ENCODE results near the gene ADGRA1.
"Not testable (repeated sequence)": the region's sequence is repeated elsewhere in the genome, so short reads cannot be mapped to it uniquely, and the experiment has no call there.

ADGRA1 gene

DNA sequence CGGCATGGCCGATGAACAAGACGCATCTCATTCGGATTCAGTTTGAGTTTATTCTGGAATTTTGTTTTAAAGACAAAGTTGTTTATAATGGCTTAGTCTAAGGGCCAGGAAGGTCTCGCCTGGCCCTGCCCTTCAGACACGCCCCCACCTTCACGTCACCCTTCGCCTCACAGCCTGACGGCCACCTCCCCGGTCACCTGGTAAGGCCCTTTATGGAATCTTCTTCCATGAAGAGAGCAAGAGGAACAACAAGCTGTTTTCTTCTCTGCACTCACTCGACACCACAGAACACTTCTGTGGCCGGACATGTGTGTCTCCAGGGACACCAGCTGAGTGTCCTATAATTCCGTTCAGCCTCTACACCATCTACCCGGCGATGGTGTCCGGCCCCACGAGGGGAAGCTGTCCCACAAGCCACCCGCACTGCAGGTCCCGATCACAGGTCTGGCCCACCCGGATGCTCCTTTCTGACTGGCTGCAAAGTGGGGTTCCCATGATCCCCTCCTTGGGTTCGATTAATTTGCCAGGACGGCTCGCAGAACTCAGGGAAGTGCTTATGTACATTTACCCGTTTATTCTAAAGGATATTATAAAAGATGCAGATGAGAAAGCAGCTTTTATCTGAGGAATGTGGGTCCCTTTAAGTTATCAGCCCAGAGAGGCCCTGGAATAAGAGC is 54.9 kb downstream of the ADGRA1 start:
- no peak for DNase-seq (ENCODE audit: low spot score)

GRCh38 chr10:133143200-133143533 is 55.4 kb downstream of the ADGRA1 start:
- DNase-seq (ENCODE audit: low spot score) = no peak

DNA sequence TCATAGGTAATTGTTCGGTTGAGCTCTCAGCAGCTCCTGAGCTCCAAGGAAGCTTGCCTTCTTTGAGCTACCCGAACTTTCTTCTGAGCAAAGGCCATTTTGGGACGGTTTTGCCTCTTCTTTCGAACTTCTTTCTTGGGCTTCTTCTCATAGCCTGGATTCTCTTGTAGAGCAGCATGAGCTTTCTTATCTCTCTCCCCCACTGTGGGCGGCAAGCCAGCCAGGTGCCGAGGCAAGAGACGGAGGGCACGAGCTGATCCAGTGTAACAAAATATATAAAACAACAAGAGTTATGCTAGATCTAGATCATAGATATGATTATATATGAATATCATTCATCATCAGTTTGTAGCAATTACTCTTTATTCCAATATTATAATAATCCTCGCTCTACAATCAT is 55.8 kb downstream of the ADGRA1 start:
- no peak for DNase-seq (ENCODE audit: low spot score)

DNA sequence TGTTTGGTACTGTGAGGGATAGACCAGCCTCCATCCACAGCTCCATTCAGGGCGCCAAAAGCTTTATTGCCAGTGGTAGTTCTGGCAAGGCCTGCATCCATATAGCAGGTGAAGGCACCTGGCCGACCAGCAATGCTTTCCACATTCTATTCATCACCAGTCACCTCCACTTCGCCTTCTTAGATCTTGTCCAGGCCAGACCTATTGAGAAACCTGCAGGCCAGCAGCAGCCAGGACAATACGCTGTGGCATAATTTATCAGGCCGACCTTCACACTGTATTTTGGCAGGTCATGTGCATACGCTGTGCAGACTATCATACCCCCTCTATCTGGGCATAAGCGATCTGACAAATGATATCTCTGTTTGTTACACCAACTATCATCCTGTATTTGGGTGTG is 57.0 kb downstream of the ADGRA1 start:
- DNase-seq (ENCODE audit: low spot score) = no peak

- no peak for DNase-seq (ENCODE audit: low spot score)
These were observed 62.5 kb downstream of the ADGRA1 start for GRCh38 chr10:133150226-133150625.

DNA sequence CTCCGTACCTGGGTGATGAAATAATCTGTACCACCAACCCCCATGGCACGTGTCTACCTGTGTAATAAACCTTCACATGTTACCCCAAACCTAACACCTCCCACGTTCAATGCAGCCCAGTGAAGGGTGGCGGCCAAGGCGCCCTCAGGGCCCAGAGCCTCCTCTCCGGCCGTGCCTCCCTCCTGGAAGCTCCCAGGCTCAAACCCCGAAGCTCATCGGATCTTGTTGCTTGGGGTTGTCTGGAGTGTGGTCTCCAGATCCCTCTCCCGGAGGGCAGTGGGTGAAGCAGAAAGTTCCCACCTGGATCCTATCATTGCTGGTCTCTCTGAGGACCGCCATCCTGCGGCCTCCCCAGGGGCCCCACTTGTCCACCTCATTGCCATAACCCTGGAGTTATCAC is 62.9 kb downstream of the ADGRA1 start:
- no peak for DNase-seq (ENCODE audit: low spot score)

DNA sequence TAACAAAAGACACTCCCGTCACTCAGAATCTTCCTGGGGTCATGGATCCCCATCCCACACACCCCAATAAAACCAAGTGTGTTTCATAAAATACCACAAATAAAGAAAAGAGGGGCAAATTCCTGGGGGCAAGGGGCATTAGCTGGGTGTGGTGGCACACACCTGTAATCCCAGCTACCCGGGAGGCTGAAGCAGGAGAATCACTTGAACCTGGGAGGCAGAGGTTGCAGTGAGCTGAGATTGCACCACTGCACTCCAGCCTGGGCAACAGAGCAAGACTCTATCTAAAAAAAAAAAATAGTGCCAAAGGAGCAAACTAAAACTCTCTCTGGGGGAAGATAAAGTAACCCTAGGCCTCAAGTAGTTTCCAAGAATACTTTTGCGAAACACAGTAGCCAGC is 63.3 kb downstream of the ADGRA1 start:
- DNase-seq (ENCODE audit: low spot score) = not testable (repeated sequence)

- no peak for DNase-seq (ENCODE audit: low spot score)
These were observed 63.8 kb downstream of the ADGRA1 start for GRCh38 chr10:133151543-133151972.

- no peak for DNase-seq (ENCODE audit: low spot score)
These were observed 66.7 kb downstream of the ADGRA1 start for GRCh38 chr10:133154411-133154810.

DNA sequence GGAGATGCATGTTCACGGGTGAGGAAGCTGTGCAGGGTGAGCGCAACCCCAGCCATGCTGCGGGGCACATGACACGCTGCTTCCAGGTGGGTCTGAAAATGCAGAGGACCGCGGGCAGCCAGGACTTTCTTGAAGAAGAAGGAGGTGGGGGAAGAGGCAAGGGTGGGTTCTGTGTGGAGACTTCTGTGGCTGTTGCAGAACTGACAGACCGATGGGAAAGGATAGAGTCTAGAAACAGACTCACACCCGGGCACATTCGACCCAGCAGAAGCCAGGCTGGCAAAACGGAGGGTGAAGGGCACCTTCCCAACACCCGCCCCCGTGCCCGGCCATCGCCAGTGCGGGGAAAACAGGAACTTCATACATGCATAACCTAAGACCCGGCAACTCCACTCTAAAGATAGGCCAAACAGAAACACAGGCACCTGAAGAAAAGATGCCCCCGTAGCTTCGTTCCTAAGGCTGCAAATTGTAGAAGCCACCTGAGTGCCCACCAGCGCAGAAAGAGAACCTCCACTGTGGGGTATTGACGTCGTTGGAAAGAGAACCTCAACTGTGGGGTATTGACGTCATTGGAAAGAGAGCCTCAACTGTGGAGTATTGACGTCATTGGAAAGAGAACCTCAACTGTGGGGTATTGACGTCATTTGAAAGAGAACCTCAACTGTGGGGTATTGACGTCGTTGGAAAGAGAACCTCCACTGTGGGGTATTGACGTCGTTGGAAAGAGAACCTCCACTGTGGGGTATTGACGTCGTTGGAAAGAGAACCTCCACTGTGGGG is 67.5 kb downstream of the ADGRA1 start:
- no peak for DNase-seq (ENCODE audit: low spot score)

GRCh38 chr10:133156674-133157579 is 69.2 kb downstream of the ADGRA1 start:
- no peak for DNase-seq (ENCODE audit: low spot score)

GRCh38 chr10:133157662-133158436 is 70.1 kb downstream of the ADGRA1 start:
- no peak for DNase-seq (ENCODE audit: low spot score)

- no peak for DNase-seq (ENCODE audit: low spot score)
These were observed 70.7 kb downstream of the ADGRA1 start for GRCh38 chr10:133158437-133158755.

- no peak for DNase-seq (ENCODE audit: low spot score)
These were observed 71.3 kb downstream of the ADGRA1 start for GRCh38 chr10:133158756-133159610.

- DNase-seq (ENCODE audit: low spot score) = no peak
These were observed 71.9 kb downstream of the ADGRA1 start for GRCh38 chr10:133159611-133159949.

GRCh38 chr10:133159950-133160825 is 72.5 kb downstream of the ADGRA1 start, which contains the start of gene KNDC1:
TSS of gene KNDC1 (plus strand) at chr10:133160219. CDS start at chr10:133160468, 249 bp downstream.
- no peak for DNase-seq (ENCODE audit: low spot score)

DNA sequence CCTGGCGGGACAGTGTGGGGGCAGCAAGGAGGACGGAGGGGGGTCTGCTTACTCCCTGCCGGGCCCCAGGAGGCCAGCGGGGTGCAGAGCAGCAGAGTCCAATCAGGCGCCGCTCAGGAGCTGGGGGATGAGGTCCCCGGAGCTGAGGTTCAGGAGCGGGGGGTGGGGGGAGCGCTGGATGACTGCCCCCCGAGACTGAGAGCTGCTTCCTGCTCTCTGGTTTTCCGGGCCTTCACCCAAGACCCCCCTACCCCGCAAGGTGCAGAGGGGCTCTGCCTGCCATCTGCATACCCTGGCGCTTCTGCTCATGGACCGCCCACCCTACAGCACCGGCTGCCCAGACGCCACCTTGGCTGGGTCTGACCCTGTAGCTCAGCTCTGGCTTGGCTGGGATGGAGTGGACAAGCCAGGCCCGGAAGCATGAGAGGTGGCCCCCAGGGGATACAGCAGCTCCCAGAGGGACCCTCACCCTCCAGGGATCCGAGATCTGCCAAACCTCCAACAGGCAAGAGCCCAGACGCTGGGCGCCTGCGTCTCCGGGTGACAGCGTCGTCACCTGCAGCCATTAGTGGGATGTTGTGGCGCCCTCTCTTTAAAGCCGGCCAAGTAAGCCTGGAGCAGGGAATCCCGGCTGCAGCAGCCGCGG is 73.2 kb downstream of the ADGRA1 start:
- no peak for DNase-seq (ENCODE audit: low spot score)

- no peak for DNase-seq (ENCODE audit: low spot score)
These were observed 73.9 kb downstream of the ADGRA1 start for GRCh38 chr10:133161486-133162109.

Data from HuH-7.5 (cell line).